WTC11 (cell line): Measurements from ENCODE around the gene GATAD2A. TPM values are rescaled to one million over a fixed set of nuclear protein-coding genes. Genes with fewer than 3 reads are reported as not detected.

Experiments
- ATAC-seq: fragments of 200-7000 bp; cut with Tn5 transposase; 2 replicates; pipeline ENCODE4 v1.10.0; 2021; ENCODE audit warnings: mild to moderate bottlenecking, moderate library complexity
- CTCF ChIA-PET: fragments of 300-600 bp; sonication (Branson Sonifier 250); formaldehyde crosslinking; loops from one replicate; lab custom pipeline; 2021; ENCODE audit warnings: antibody characterized with exemption; lab: Charles Lee
- POLR2A ChIA-PET: fragments of 350-600 bp; sonication (Branson Sonifier 250); formaldehyde crosslinking; loops from one replicate; lab custom pipeline; 2021; ENCODE audit warnings: antibody characterized with exemption; lab: Charles Lee
- DNase-seq: peaks from one replicate; pipeline ENCODE4 v3.0.0; 2021; ENCODE audit warnings: low spot score
- H3K27ac Mint-ChIP-seq: 2 replicates; pipeline ENCODE4 v1.8.0; 2021; ENCODE audit warnings: mixed read lengths
- H3K27me3 Mint-ChIP-seq: 2 replicates; pipeline ENCODE4 v1.8.0; 2021; ENCODE audit warnings: low read depth, mild to moderate bottlenecking, moderate library complexity, mixed read lengths
- H3K36me3 Mint-ChIP-seq: 2 replicates; pipeline ENCODE4 v1.8.0; 2021; ENCODE audit warnings: mixed read lengths
- H3K4me1 Mint-ChIP-seq: 2 replicates; pipeline ENCODE4 v1.8.0; 2022; ENCODE audit warnings: mixed read lengths
- H3K4me3 Mint-ChIP-seq: 2 replicates; pipeline ENCODE4 v1.8.0; 2021; ENCODE audit warnings: mild to moderate bottlenecking, moderate library complexity, mixed read lengths
- H3K9me3 Mint-ChIP-seq: 2 replicates; pipeline ENCODE4 v1.8.0; 2021; ENCODE audit warnings: mixed read lengths
- CBFB ChIP-seq: sonication (generic); formaldehyde crosslinking; IDR thresholded peaks from 2 replicates; pipeline ENCODE4 v1.8.1; 2022; ENCODE audit warnings: mild to moderate bottlenecking, low read depth, missing genetic modification reagents
- E2F5 ChIP-seq: sonication (generic); formaldehyde crosslinking; IDR thresholded peaks from 2 replicates; pipeline ENCODE4 v1.8.1; 2022; ENCODE audit warnings: mild to moderate bottlenecking, moderate library complexity, missing genetic modification reagents
- HMGXB4 ChIP-seq: sonication (generic); formaldehyde crosslinking; IDR thresholded peaks from 2 replicates; pipeline ENCODE4 v1.8.1; 2023; ENCODE audit warnings: mild to moderate bottlenecking, moderate library complexity, missing genetic modification reagents
- JUN ChIP-seq: sonication (generic); formaldehyde crosslinking; IDR thresholded peaks from 2 replicates; pipeline ENCODE4 v1.8.0; 2023; ENCODE audit warnings: mild to moderate bottlenecking, missing genetic modification reagents
- KAT7 ChIP-seq: sonication (generic); formaldehyde crosslinking; IDR thresholded peaks from 2 replicates; pipeline ENCODE4 v1.8.1; 2023; ENCODE audit warnings: missing genetic modification reagents, mild to moderate bottlenecking, borderline replicate concordance
- MAX ChIP-seq: sonication (generic); formaldehyde crosslinking; IDR thresholded peaks from 2 replicates; pipeline ENCODE4 v1.8.0; 2022; ENCODE audit warnings: mild to moderate bottlenecking, missing genetic modification reagents
- MYBL2 ChIP-seq: sonication (generic); formaldehyde crosslinking; IDR thresholded peaks from 2 replicates; pipeline ENCODE4 v1.8.1; 2023; ENCODE audit warnings: mild to moderate bottlenecking, moderate library complexity, missing genetic modification reagents
- PRDM15 ChIP-seq: sonication (generic); formaldehyde crosslinking; IDR thresholded peaks from 2 replicates; pipeline ENCODE4 v1.8.0; 2022; ENCODE audit warnings: missing genetic modification reagents
- PREB ChIP-seq: sonication (generic); formaldehyde crosslinking; IDR thresholded peaks from 2 replicates; pipeline ENCODE4 v1.8.1; 2022; ENCODE audit warnings: mild to moderate bottlenecking, missing genetic modification reagents, moderate library complexity, borderline replicate concordance
- SOX15 ChIP-seq: fragments of 250-450 bp; sonication (Bioruptor Pico); IDR thresholded peaks from 2 replicates; pipeline ENCODE4 v1.9.0; 2021; ENCODE audit warnings: mild to moderate bottlenecking
- TEAD1 ChIP-seq: sonication (generic); formaldehyde crosslinking; IDR thresholded peaks from 2 replicates; pipeline ENCODE4 v1.8.0; 2022; ENCODE audit warnings: mild to moderate bottlenecking, missing genetic modification reagents
- TP53 ChIP-seq: sonication (generic); formaldehyde crosslinking; IDR thresholded peaks from 2 replicates; pipeline ENCODE4 v1.8.1; 2023; ENCODE audit warnings: mild to moderate bottlenecking, missing genetic modification reagents
- ZBTB21 ChIP-seq: sonication (generic); formaldehyde crosslinking; IDR thresholded peaks from 2 replicates; pipeline ENCODE4 v1.8.1; 2023; ENCODE audit warnings: mild to moderate bottlenecking, missing genetic modification reagents, borderline replicate concordance
- ZNF138 ChIP-seq: sonication (generic); formaldehyde crosslinking; conservative IDR thresholded peaks from 2 replicates; pipeline ENCODE4 v1.8.1; 2022; ENCODE audit warnings: mild to moderate bottlenecking, moderate library complexity, missing genetic modification reagents
- ZNF263 ChIP-seq: sonication (generic); formaldehyde crosslinking; IDR thresholded peaks from 2 replicates; pipeline ENCODE4 v1.8.1; 2022; ENCODE audit warnings: low read depth, mild to moderate bottlenecking, moderate library complexity, missing genetic modification reagents
- ZNF281 ChIP-seq: sonication (generic); formaldehyde crosslinking; IDR thresholded peaks from 2 replicates; pipeline ENCODE4 v1.8.0; 2023; ENCODE audit warnings: mild to moderate bottlenecking, missing genetic modification reagents
- ZNF317 ChIP-seq: sonication (generic); formaldehyde crosslinking; IDR thresholded peaks from 2 replicates; pipeline ENCODE4 v1.8.1; 2023; ENCODE audit warnings: low read depth, mild to moderate bottlenecking, moderate library complexity, missing genetic modification reagents, borderline replicate concordance
- ZNF423 ChIP-seq: fragments of 250-450 bp; sonication (Bioruptor Pico); IDR thresholded peaks from 2 replicates; pipeline ENCODE4 v2.1.2; 2022; ENCODE audit warnings: mild to moderate bottlenecking, moderate library complexity
- ZNF512 ChIP-seq: sonication (generic); formaldehyde crosslinking; IDR thresholded peaks from 2 replicates; pipeline ENCODE4 v1.8.1; 2022; ENCODE audit warnings: missing genetic modification reagents, borderline replicate concordance
- total RNA-seq: library from RNA; stranded (reverse); gene quantifications from 3 replicates; pipeline ENCODE4 v1.2.3, GENCODE V29; 2021

GATAD2A gene
- total RNA-seq, 1 experiment from 2014 or later, result 209 TPM

GRCh38 chr19:19470579-19470978 lies 65.1 kb downstream of the GATAD2A start:
- Mint-ChIP-seq H3K27ac (no peak overlapping the region), H3K27me3 (no peaks in the 10 kb centered on the region), H3K36me3 (peaks cover 55% of the 10 kb centered on the region), H3K4me1 (peaks cover 27% of the 10 kb centered on the region), H3K9me3 (peaks cover 32% of the 10 kb centered on the region), H3K4me3 (no peak overlapping the region)
- no peak for ATAC-seq
- CTCF ChIA-PET, result no interaction called here
- no peak for TF ChIP-seq E2F5 (CRISPR knock-in tag)
- TF ChIP-seq ZBTB21 (CRISPR knock-in tag), result no peak
- no peak for TF ChIP-seq ZNF263 (CRISPR knock-in tag)
- no peak for TF ChIP-seq ZNF317
- no peak for TF ChIP-seq CBFB (CRISPR knock-in tag)
- no peak for TF ChIP-seq MYBL2 (CRISPR knock-in tag)
- TF ChIP-seq PREB, result no peak
- TF ChIP-seq HMGXB4 (CRISPR knock-in tag), result no peak
- no peak for TF ChIP-seq PRDM15 (CRISPR knock-in tag)
- no peak for TF ChIP-seq ZNF423 (CRISPR knock-in tag)
- no peak for TF ChIP-seq ZNF512 (CRISPR knock-in tag)
- TF ChIP-seq ZNF138, result no peak
- no peak for TF ChIP-seq MAX
- TF ChIP-seq TEAD1 (CRISPR knock-in tag), result no peak
- no peak for TF ChIP-seq JUN (CRISPR knock-in tag)
- TF ChIP-seq SOX15, result no peak
- no peak for TF ChIP-seq TP53 (CRISPR knock-in tag)
- no peak for TF ChIP-seq KAT7 (CRISPR knock-in tag)
- TF ChIP-seq ZNF281 (CRISPR knock-in tag), result no peak
- TF ChIP-seq, all 79 proteins: peak for 0
- POLR2A ChIA-PET, result no interaction called here
- DNase-seq, result no peak
